T-cell (primary cell): ENCODE results near the gene EPDR1. TPM values are rescaled to one million over a fixed set of nuclear protein-coding genes. Genes with fewer than 3 reads are reported as not detected.

Experiments used
- ATAC-seq, 4 experiments: fragments of 200-7000 bp in 3 of 4; fragments of 150-1000 bp in 1 of 4; cut with Tn5 transposase; replicated peaks in 1 of 4; 1 replicate in 3 of 4; 2 replicates in 1 of 4; pipeline ENCODE4 v1.10.0; 2021; ENCODE audit warnings: moderate library complexity in 3 of 4, mild to moderate bottlenecking in 2 of 4, moderate number of reproducible peaks in 1 of 4
- CTCF ChIA-PET, 2 donors: fragments of 300-600 bp; sonication (Branson Sonifier 250); formaldehyde crosslinking; loops; one replicate each; lab custom pipeline; 2022; ENCODE audit warnings: antibody characterized with exemption in 2 of 2; lab: Charles Lee
- POLR2A ChIA-PET, 2 donors: fragments of 300-600 bp; sonication (Branson Sonifier 250); formaldehyde crosslinking; loops; one replicate each; lab custom pipeline; 2022; ENCODE audit warnings: antibody characterized with exemption in 2 of 2; lab: Charles Lee
- DNase-seq, 35 experiments: peaks; one replicate each; pipeline versions ENCODE4 v3.0.0 to v3.0.0-alpha.2; 2013 to 2023
- H3K27ac ChIP-seq: one replicate; pipeline ENCODE4 v1.5.1; 2013; ENCODE audit warnings: low read length
- H3K27me3 ChIP-seq, 2 experiments: replicated peaks in 1 of 2; 1 replicate in 1 of 2; 2 replicates in 1 of 2; pipeline versions ENCODE4 v1.6.1 to v1.7.0; 2013; ENCODE audit warnings: low read length in 1 of 2, mixed read lengths in 1 of 2; ENCODE audit not compliant: control insufficient read depth in 2 of 2, insufficient read depth in 2 of 2; ENCODE audit errors: extremely low read depth in 1 of 2
- H3K36me3 ChIP-seq, 2 donors: 1 replicate in 1 of 2; 2 replicates in 1 of 2; pipeline versions ENCODE4 v1.6.1 to v1.7.0; 2013; ENCODE audit warnings: low read length in 1 of 2; ENCODE audit not compliant: control insufficient read depth in 2 of 2, insufficient read depth in 1 of 2; ENCODE audit errors: extremely low read depth in 1 of 2
- H3K4me1 ChIP-seq, 2 experiments: 1 replicate in 1 of 2; 2 replicates in 1 of 2; pipeline versions ENCODE4 v1.6.1 to v1.7.0; 2013; ENCODE audit warnings: low read length in 2 of 2, mixed read lengths in 1 of 2; ENCODE audit not compliant: insufficient read depth in 2 of 2, control insufficient read depth in 1 of 2; ENCODE audit errors: extremely low read depth in 1 of 2
- H3K4me3 ChIP-seq, 2 donors: 1 replicate in 1 of 2; 2 replicates in 1 of 2; pipeline versions ENCODE4 v1.5.1 to v1.7.0; 2013; ENCODE audit warnings: mild to moderate bottlenecking in 2 of 2, low read length in 1 of 2, moderate library complexity in 1 of 2; ENCODE audit not compliant: control insufficient read depth in 1 of 2; ENCODE audit errors: extremely low read depth in 1 of 2
- H3K9me3 ChIP-seq: 2 replicates; pipeline ENCODE4 v1.7.0; 2013
- H3K27ac Mint-ChIP-seq, 2 donors: one replicate each; pipeline ENCODE4 v1.8.0; 2020 to 2021; ENCODE audit warnings: mild to moderate bottlenecking in 2 of 2, mixed read lengths in 2 of 2
- H3K27me3 Mint-ChIP-seq, 2 donors: one replicate each; pipeline ENCODE4 v1.8.0; 2021 to 2022; ENCODE audit warnings: mixed read lengths in 2 of 2
- H3K36me3 Mint-ChIP-seq: one replicate; pipeline ENCODE4 v1.8.0; 2021; ENCODE audit warnings: mixed read lengths
- H3K4me1 Mint-ChIP-seq, 3 donors: one replicate each; pipeline ENCODE4 v1.8.0; 2020 to 2022; ENCODE audit warnings: mixed read lengths in 3 of 3, mild to moderate bottlenecking in 1 of 3
- H3K4me3 Mint-ChIP-seq, 3 donors: one replicate each; pipeline ENCODE4 v1.8.0; 2020 to 2022; ENCODE audit warnings: mild to moderate bottlenecking in 3 of 3, mixed read lengths in 3 of 3, moderate library complexity in 3 of 3
- H3K9me3 Mint-ChIP-seq, 3 donors: one replicate each; pipeline ENCODE4 v1.8.0; 2020 to 2022; ENCODE audit warnings: mixed read lengths in 3 of 3
- WGBS: methylation state at CpG from one replicate; pipeline ENCODE4 v1.1.5; 2013; ENCODE audit warnings: missing lambda C conversion rate; ENCODE audit not compliant: insufficient coverage; 5-methylcytosine and 5-hydroxymethylcytosine counted together
- total RNA-seq, 35 experiments: library from RNA in 6 of 35; stranded (reverse) in 6 of 35; fragments of 120-200 nt in 1 of 35; gene quantifications; one replicate each; pipeline versions ENCODE4 v1.2.1 to v1.2.4 and lab custom pipeline; 2013 to 2026

EPDR1 gene
- total RNA-seq, 5 donors from 2014 or later (not counting 1 experiment from before 2014, with no cell fraction given) = 0.47 to 1.3 (median 0.68) TPM

DNA sequence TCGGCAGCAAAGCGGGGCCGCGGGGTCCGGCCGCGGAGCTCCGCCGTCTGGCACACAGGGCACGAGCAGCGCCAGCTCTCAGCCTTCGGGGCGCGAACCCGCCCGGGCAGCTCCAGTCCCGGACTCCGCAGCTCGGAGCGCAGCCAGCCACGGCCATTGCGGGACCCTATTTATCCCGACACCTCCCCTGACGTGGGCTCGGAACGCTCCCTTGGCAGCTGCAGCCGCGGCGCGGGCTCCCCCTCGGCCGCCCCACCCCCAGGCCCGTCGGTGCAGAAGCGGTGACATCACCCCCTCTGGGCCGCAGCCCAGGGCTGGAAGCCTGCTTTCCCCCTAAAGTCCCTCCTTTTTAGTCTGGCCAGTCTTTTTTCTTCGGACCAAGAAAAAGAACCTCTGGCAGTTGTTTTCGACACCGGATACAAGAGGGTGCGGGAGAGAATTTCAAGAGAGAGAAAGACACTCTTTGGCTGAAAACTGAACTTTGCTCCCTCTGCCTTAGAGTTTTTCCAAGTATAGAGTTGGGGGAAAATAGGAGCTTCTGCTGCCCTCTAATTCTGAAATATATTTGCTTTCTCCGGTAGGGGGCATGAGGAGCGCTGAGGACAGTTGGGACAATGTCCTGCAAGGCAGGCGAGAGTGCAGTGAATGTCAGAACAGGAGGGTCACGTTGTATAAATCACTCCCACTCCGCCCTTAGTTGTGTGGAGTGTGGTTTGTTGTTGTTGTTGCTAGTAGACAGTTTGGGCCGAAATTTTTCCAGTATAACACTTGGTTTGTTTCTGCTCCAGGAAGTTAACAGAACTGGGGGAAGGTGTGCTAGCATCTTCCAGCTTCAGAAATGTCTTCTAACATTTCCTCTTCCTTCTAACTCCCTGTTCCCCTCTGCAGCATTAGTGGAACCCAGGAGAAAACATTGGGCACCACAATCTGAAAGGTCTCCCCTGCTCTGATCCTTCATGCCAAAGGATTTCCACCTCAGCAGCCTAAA is 3.5 kb upstream of the EPDR1 start, which contains the start of gene SFRP4:
Gene SFRP4 (minus strand): TSS at position 145 of the 988 bp plus-strand sequence. CDS start 280 bp downstream, outside the sequence.
- ATAC-seq = no peak
- peak in 1 of 35 experiments; percentile 14 for DNase-seq
- H3K36me3 ChIP-seq = no peaks in the 10 kb centered on the region
- H3K4me1 Mint-ChIP-seq = peaks cover 20 to 27% (median 20%) of the 10 kb centered on the region in 3 donors
- H3K9me3 Mint-ChIP-seq = no peaks in the 10 kb centered on the region
- peak within 1 kb of the TSS in 1 of 2 donors; percentile 49 for H3K4me3 ChIP-seq
- H3K27ac Mint-ChIP-seq = no peak within 1 kb of the TSS
- H3K27me3 Mint-ChIP-seq = peaks cover 43 to 68% of the 10 kb centered on the region in 2 donors
- H3K4me3 Mint-ChIP-seq = peak within 1 kb of the TSS in 1 of 3 donors; percentile 45
- no peaks in the 10 kb centered on the region for H3K36me3 Mint-ChIP-seq
- POLR2A ChIA-PET = interaction anchor here in 1 of 2 donors (0.6 kb wide), 1 partner anchor 421 kb away, joined by 3 read pairs; no protein-coding TSS in a partner anchor
- no peak within 1 kb of the TSS for H3K27ac ChIP-seq
- 3% methylated on average over 38 of the region's 46 CpGs for WGBS
- peaks cover 7 to 20% of the 10 kb centered on the region in 2 experiments for H3K4me1 ChIP-seq
- H3K27me3 ChIP-seq = peaks cover 0 to 35% of the 10 kb centered on the region in 2 experiments
- CTCF ChIA-PET = interaction anchor here in 1 of 2 donors (0.6 kb wide), 1 partner anchor 757 kb away, joined by 3 read pairs; no protein-coding TSS in a partner anchor
- H3K9me3 ChIP-seq = no peaks in the 10 kb centered on the region

DNA sequence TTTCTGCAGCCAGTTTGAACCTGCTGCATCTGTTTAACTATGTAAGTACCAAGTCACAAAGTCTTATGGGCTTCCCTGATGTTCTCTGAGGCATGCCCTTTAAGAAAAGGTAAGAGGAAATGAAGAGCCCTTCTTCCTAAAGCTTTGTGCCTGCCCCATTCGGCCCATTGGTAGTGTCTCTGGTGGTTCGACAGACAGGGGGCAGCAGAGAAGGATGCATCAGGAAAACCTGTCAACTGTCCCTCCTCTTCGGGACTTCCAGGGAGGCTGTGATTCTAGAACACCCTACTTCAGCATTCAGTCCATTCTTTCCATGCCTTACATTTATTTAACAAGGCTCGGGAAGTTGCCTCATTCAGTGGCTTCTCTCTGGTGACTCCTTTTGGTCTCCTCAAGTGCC is 1.9 kb upstream of the EPDR1 start:
- ChIA-PET POLR2A (interaction anchor here in 1 of 2 donors (0.5 kb wide), 1 partner anchor 415 kb away, joined by 4 read pairs; no protein-coding TSS in a partner anchor), CTCF (no interaction called here)
- ATAC-seq (no peak), DNase-seq (no peak)
- Mint-ChIP-seq H3K4me1 (peaks cover 20 to 28% (median 21%) of the 10 kb centered on the region in 3 donors), H3K9me3 (peaks cover 0 to 5% (median 0%) of the 10 kb centered on the region in 3 donors), H3K27me3 (peaks cover 46 to 78% of the 10 kb centered on the region in 2 donors), H3K4me3 (no peak overlapping the region), H3K27ac (no peak overlapping the region), H3K36me3 (no peaks in the 10 kb centered on the region)
- Histone ChIP-seq H3K9me3 (no peaks in the 10 kb centered on the region), H3K4me1 (peaks cover 7 to 20% of the 10 kb centered on the region in 2 experiments), H3K27ac (no peak overlapping the region), H3K27me3 (peaks cover 0 to 39% of the 10 kb centered on the region in 2 experiments), H3K4me3 (no peak overlapping the region), H3K36me3 (no peaks in the 10 kb centered on the region)
- WGBS = 46% methylated on average over 3 of the region's 4 CpGs

DNA sequence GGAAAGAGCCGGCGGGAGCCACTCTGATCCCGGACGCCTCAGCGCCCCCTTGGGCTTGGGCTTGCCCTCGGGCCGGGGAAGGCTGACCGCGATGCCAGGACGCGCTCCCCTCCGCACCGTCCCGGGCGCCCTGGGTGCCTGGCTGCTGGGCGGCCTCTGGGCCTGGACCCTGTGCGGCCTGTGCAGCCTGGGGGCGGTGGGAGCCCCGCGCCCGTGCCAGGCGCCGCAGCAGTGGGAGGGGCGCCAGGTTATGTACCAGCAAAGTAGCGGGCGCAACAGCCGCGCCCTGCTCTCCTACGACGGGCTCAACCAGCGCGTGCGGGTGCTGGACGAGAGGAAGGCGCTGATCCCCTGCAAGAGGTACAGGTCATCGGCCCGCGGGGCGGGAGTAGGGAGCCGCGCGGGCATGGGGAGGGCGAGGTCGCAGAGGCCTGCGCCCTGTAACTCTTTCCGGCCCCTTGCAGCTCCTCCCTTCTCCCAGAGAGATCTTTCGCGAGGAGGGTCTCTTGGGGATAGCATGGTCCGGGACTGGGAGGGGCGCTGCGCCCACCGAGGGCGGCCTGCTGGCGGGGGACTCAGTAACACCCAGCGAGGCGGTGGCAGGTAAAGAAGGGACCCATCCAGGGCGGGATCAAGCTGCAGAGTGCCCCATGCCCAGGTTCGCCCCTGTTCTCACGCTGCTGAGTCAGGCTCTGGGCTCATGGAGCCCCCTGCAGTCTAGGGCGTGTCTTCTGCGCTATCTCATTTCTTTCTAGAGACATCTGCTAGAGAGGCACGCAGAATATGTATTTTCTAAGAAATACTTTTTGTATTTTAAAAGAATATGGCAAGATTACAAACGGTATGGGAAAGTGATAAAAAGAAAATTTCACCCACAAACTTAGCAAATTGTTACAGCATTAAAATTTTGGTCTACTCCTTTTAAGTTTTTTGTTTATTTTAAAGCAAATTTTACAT is 687 bp downstream of the EPDR1 start:
- no peaks in the 10 kb centered on the region for H3K36me3 Mint-ChIP-seq
- H3K4me3 Mint-ChIP-seq = peak overlapping the region; percentile 70 to 83 (median 73)
- H3K27me3 Mint-ChIP-seq = peaks cover 40 to 54% of the 10 kb centered on the region in 2 donors
- no peaks in the 10 kb centered on the region for H3K36me3 ChIP-seq
- H3K4me1 Mint-ChIP-seq = peaks cover 20 to 24% (median 20%) of the 10 kb centered on the region in 3 donors
- H3K27ac ChIP-seq = no peak overlapping the region
- H3K9me3 Mint-ChIP-seq = peaks cover 3 to 5% (median 4%) of the 10 kb centered on the region in 3 donors
- POLR2A ChIA-PET = no interaction called here
- H3K4me3 ChIP-seq = peak overlapping the region; percentile 33 to 91
- no peak overlapping the region for H3K27ac Mint-ChIP-seq
- peak; percentile 43 to 62 (median 51) for ATAC-seq
- peaks cover 0 to 34% of the 10 kb centered on the region in 2 experiments for H3K27me3 ChIP-seq
- WGBS = 2% methylated on average over 50 of the region's 63 CpGs
- CTCF ChIA-PET = interaction anchor here in 1 of 2 donors (0.6 kb wide), 2 partner anchors 20 to 301 kb away, joined by 4 to 6 read pairs; no protein-coding TSS in a partner anchor
- H3K9me3 ChIP-seq = no peaks in the 10 kb centered on the region
- peaks cover 7 to 16% of the 10 kb centered on the region in 2 experiments for H3K4me1 ChIP-seq
- peak in 3 of 35 experiments; percentile 1 to 20 (median 4) for DNase-seq

DNA sequence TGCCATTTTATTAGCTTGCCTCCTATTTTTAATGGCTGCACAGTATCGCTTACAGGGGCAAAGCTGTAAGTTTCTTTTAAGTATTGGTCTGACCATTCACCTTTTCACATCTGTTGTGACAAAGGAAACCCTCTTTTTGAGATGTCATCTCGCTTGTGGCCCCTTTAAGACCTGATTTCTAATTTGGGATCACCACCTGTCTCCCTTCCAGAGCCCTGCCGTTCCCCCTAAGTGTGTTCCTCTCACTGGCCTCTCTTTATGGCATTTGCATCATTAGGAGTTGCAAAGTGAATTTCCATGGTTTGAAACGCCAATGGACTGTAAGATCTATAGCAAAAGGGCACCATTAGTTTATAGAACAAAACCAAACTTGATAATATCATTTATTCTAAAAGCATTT is 1.4 kb downstream of the EPDR1 start:
- Histone ChIP-seq H3K27ac (no peak overlapping the region), H3K9me3 (no peaks in the 10 kb centered on the region), H3K36me3 (no peaks in the 10 kb centered on the region), H3K4me3 (no peak overlapping the region), H3K4me1 (peaks cover 7 to 8% of the 10 kb centered on the region in 2 experiments), H3K27me3 (peaks cover 0 to 27% of the 10 kb centered on the region in 2 experiments)
- DNase-seq (no peak), ATAC-seq (no peak)
- Mint-ChIP-seq H3K4me3 (peak overlapping the region in 2 of 3 donors; percentile 5 to 83), H3K36me3 (no peaks in the 10 kb centered on the region), H3K9me3 (peaks cover 3 to 5% (median 5%) of the 10 kb centered on the region in 3 donors), H3K27ac (no peak overlapping the region), H3K4me1 (peaks cover 18 to 22% (median 20%) of the 10 kb centered on the region in 3 donors), H3K27me3 (peaks cover 40 to 51% of the 10 kb centered on the region in 2 donors)
- CTCF ChIA-PET = interaction anchor here in 1 of 2 donors (0.6 kb wide), 1 partner anchor 300 kb away, joined by 4 read pairs; no protein-coding TSS in a partner anchor
- POLR2A ChIA-PET = no interaction called here
- no CpG with 5 or more reads among the region's 4 CpGs for WGBS

DNA sequence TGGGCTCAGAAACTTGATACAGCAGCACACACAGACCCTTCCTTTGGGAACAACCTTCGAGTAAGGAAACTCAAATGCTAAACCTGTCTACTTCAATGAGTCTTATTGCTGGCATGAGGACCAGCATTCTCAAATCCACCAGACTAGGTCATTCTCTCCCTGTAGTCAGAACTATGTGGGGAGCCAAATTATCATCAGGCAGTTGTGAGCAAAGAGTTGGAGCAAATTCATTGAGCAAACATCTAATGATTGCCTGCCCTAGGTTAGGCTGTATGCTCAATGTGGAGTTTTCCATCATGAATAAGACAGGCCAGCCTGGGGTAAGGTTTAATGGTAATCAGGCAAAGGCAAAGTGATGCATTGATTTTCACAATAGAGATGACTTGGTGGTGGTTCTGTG is 3.6 kb downstream of the EPDR1 start:
- Histone ChIP-seq H3K27me3 (peaks cover 0 to 20% of the 10 kb centered on the region in 2 experiments), H3K4me3 (no peak overlapping the region), H3K36me3 (no peaks in the 10 kb centered on the region), H3K9me3 (no peaks in the 10 kb centered on the region), H3K4me1 (peaks cover 4 to 8% of the 10 kb centered on the region in 2 experiments), H3K27ac (no peak overlapping the region)
- H3K4me1 Mint-ChIP-seq = peaks cover 10 to 13% (median 13%) of the 10 kb centered on the region in 3 donors
- ChIA-PET POLR2A (interaction anchor here in 1 of 2 donors (0.7 kb wide), 1 partner anchor 11 kb away, joined by 3 read pairs; no protein-coding TSS in a partner anchor), CTCF (no interaction called here)
- no peaks in the 10 kb centered on the region for H3K36me3 Mint-ChIP-seq
- DNase-seq = no peak
- 40% methylated on average over 1 of the region's 1 CpG for WGBS
- ATAC-seq = no peak
- peaks cover 3 to 5% (median 5%) of the 10 kb centered on the region in 3 donors for H3K9me3 Mint-ChIP-seq
- no peak overlapping the region for H3K4me3 Mint-ChIP-seq
- H3K27ac Mint-ChIP-seq = no peak overlapping the region
- peaks cover 31 to 33% of the 10 kb centered on the region in 2 donors for H3K27me3 Mint-ChIP-seq
